Measurements from ENCODE around the gene TXLNA.

Gene TXLNA

GRCh38 chr1:32241001-32241763 is 61.7 kb downstream of the TXLNA start:
- TF ChIP-seq, protein P1, sequence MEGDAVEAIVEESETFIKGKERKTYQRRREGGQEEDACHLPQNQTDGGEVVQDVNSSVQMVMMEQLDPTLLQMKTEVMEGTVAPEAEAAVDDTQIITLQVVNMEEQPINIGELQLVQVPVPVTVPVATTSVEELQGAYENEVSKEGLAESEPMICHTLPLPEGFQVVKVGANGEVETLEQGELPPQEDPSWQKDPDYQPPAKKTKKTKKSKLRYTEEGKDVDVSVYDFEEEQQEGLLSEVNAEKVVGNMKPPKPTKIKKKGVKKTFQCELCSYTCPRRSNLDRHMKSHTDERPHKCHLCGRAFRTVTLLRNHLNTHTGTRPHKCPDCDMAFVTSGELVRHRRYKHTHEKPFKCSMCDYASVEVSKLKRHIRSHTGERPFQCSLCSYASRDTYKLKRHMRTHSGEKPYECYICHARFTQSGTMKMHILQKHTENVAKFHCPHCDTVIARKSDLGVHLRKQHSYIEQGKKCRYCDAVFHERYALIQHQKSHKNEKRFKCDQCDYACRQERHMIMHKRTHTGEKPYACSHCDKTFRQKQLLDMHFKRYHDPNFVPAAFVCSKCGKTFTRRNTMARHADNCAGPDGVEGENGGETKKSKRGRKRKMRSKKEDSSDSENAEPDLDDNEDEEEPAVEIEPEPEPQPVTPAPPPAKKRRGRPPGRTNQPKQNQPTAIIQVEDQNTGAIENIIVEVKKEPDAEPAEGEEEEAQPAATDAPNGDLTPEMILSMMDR (conservative IDR thresholded peaks at IDR 0.05), result no peak
- H3K27ac ChIP-seq, result peak overlapping the region; percentile 84

GRCh38 chr1:32242341-32242851 is 62.9 kb downstream of the TXLNA start:
- peak overlapping the region; percentile 84 for H3K27ac ChIP-seq
- TF ChIP-seq, protein P1 (conservative IDR thresholded peaks at IDR 0.05), result no peak

DNA sequence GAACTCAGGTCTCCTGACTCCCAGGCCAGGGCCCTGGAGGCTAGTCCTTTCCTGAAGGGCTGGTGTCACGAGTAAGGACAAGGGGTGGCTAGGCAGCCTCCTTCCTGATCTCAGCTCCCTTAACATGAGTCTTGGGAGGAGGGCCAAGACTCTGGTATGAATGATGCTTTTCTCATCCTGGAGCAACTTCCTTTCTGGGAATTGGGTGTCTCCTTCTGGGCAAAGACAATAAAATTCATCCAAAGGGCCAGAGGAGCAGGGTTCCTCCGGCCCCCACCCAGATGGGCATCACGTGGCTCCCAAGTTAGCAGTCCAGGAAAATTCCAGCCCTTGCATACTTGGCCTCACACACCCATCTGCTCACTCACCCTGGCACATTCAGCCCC is 67.4 kb downstream of the TXLNA start, which contains the start of gene FAM167B:
Gene FAM167B (plus strand): TSS at position 335 of the 386 bp plus-strand sequence. CDS start 200 bp downstream, outside the sequence.
- TF ChIP-seq, protein P1 (conservative IDR thresholded peaks at IDR 0.05), result no peak
- no peak within 1 kb of the TSS for H3K27ac ChIP-seq

- TF ChIP-seq, protein P1 (conservative IDR thresholded peaks at IDR 0.05), result no peak
- no peak overlapping the region for H3K27ac ChIP-seq
Measured at GRCh38 chr1:32247452-32247851, 68.0 kb downstream of the TXLNA start.

Measured in VCaP (cell line).